HG03025 (cell line): ENCODE measurements around the gene PFKFB2.

Experiments
- ATAC-seq: cut with Tn5 transposase; IDR thresholded peaks from one replicate; pipeline ENCODE4 v1.9.1; 2021; ENCODE audit warnings: mild to moderate bottlenecking, moderate library complexity; ENCODE audit not compliant: unreplicated experiment, low FRiP score

PFKFB2 gene

DNA sequence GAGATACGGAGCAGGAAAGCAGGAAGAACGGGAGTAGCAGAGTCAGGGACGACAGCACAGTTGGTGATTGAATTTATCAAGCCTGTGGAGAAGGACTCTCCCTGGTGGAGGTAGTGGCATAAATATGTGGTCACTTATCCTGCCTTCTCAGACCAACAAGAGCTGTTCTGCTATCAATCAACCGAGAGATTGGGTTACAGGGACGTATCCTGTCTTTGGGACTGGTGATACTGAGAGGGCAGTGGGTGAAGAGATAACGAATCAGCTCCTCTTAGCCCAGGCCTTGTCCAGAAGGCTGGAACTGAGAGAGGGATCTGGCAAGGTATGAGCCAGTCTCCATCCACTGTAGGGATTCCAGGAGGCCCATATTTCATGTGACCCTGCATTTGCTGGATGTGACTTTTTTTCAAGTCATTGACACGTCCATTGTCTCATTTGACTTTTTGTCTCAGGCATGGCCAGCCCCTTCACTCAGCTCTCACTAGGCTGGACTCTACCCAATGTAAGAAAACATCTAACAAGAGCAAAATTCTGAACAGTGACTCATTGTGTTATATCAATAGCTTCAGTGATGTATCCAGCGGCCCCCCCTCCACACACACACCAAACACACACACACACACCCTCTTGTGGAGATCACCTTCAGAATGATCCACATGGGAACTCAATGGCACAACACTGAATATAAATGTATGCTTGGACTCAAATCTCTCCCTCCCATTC lies 31.8 kb upstream of the PFKFB2 start:
- no peak for ATAC-seq

- ATAC-seq, result no peak
Measured at GRCh38 chr1:207021876-207022596, 31.0 kb upstream of the PFKFB2 start.

GRCh38 chr1:207022996-207023679 lies 29.9 kb upstream of the PFKFB2 start:
- ATAC-seq, result no peak

- ATAC-seq, result no peak
Measured at GRCh38 chr1:207024202-207025145, 28.6 kb upstream of the PFKFB2 start.

GRCh38 chr1:207025146-207025880 lies 27.8 kb upstream of the PFKFB2 start:
- no peak for ATAC-seq

GRCh38 chr1:207026104-207026534 lies 27.0 kb upstream of the PFKFB2 start:
- no peak for ATAC-seq

- ATAC-seq, result no peak
Measured at GRCh38 chr1:207027206-207027777, 25.8 kb upstream of the PFKFB2 start.

DNA sequence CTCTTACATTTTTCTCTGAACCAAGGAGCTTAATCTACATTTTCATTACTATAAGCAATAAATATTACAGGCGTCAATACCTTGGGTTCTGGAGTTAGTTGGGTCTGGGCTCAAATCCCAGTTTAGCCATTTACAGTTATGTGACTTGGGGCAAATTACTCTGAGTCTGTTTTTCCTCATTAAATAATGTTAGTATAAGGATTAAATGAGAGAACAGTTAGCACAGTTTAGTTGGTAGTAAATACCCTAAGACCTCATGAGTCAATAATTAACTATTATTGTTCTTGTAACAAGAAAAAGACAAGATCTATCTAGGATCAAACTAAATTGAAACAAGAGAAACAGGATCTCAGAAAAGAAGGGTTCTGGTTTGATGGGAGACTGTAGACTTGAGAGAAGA lies 25.2 kb upstream of the PFKFB2 start:
- ATAC-seq, result no peak

DNA sequence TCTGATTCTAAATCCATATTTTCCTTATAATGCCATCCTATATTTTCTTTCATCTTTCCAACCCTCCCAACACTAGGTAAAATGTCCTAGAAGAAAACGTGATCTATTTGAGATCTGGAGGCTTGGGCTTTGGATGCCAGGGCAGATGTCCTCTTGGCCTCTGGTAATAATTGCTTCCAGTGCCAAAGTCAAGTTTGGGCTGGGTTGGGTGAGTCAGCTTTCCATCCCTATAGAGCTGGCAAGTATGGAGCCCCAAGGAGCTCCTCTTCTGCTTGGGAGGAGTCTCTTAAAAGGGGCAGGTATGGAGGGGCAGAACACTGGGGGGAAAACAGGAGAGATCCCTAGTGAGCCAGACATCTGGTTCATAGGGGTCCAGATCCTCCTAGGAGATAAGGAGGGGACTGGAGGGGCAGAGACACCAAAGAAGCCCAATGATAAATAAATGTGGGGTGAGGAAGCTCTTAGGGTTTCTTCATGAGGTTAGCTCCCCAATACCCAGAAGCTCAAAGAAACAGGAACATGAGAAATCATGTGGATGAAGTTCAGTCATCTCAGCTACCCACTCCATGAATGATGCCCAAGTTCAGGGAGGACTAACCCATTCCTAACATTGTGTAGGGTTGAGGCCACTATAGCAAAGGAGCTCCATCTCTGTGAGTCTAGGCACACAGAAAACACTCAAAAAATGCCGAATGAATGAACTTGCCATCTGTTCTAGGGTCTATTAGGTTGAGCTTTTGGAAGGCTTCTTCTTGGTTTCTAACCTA lies 24.0 kb upstream of the PFKFB2 start:
- no peak for ATAC-seq

- ATAC-seq, result no peak
Measured at GRCh38 chr1:207029701-207030521, 23.2 kb upstream of the PFKFB2 start.

DNA sequence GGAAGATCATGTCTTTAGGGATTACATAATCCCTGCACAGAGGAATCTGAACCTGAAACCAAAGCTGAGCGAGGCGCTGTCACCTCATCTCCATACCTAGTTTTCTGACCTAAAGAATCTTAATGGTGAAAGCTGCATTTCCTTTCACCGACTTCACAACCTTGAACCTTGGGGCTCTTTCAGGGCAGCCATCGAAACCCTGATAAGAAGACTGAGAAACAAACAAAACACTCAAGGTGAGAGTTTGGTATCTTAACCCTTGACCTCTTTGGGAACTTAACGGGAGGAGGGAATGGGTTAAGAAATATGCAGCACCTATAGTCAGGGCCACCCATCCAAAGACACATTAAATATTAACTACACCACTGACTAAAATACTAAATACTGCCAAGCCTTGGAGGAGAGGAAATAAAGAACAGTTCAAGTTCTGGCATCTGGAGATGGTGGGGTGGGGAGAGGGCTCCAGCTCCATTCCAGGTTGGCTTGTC lies 22.5 kb upstream of the PFKFB2 start:
- no peak for ATAC-seq

GRCh38 chr1:207031016-207031415 lies 22.1 kb upstream of the PFKFB2 start:
- ATAC-seq, result no peak

GRCh38 chr1:207031632-207032264 lies 21.3 kb upstream of the PFKFB2 start:
- ATAC-seq, result no peak

DNA sequence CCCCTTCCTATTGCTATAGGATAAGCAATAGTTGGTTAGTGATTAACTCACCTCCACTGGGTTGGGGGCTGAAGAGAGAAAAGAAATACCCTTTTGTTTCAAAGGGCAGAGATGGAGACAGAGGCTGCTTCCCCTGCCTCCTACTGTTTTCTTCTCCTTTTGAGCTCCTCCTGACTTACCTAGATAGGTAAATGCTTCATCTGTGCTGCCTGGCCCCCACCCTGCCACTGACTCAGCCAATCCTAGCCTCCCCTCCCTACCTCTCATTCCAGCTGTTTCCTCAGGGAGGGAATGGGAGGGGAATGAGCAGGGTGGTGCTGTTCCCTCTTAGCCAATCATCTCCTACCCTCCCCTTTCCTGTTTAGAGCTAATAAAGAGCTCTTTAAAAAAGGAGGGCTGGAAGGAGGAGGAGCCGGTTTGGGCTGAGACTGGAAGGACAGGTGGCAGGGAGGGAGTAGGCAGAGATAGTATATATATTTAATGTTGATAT lies 20.5 kb upstream of the PFKFB2 start, which contains the start of gene C1orf116:
C1orf116 (minus strand) TSS at position 229 of the 490 bp plus-strand sequence. CDS start 5,158 bp downstream, outside the sequence.
- ATAC-seq, result no peak

DNA sequence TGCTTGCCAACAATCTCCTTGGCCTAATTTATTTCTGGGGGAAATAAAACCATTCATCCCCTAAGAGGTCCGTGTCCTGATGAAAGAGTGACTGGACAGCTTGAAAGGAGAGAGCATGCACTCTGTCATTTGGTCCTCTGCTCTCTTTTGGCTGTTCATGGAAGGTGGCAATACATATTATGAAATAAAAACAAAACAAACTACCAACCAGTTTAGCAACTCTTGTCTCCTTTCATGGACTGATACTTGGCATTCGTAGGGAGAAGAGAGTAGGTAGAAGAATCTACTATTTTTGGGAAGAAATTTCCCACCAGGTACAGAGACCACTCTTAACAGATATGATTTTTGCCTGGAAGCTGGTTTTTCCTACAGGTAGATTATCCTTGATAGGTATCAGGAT lies 19.8 kb upstream of the PFKFB2 start:
- no peak for ATAC-seq

DNA sequence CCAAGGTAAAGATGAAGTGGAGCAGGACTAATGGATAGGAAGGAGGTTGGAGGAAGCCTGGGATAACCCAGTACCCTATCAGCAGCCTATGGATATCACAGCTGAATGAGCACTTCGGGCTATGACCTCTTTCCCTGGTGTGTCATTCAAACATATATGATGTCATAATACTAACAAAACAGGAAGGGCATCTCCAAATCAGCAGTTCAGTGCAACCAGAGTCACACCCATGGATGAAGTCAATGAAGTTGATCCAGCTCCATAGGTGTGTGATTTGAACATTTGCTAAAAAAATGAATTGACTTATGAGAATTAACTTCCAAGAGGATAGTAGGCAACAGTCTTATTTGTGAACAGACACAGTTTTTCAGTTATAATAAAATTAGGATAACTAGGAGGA lies 18.9 kb upstream of the PFKFB2 start:
- ATAC-seq, result no peak

DNA sequence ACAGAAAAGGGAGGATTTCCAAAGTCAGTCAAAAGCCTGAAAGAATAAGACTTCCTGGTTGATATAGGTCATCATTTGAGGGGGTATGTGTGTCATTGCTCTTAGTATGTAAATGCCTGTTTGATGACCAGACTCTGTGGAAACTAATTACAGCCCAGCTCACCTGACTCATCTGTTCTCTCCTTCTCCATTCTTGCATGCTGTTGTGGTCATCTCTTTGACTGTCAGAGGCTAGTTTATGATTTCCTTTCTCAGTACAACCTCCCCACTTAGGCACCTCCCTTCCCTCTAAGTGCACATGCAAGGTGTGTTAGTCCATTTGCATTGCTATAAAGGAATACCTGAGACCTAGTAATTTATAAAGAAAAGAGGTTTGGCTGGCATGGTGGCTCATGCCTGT lies 18.1 kb upstream of the PFKFB2 start:
- no peak for ATAC-seq
